Inferior parietal cortex (tissue), 1 donor: ENCODE data around the gene ANKMY1.
"Not testable (repeated sequence)": the region's sequence is repeated elsewhere in the genome, so short reads cannot be mapped to it uniquely, and the experiment has no call there.

Experiments
- DNase-seq: peaks from one replicate; pipeline ENCODE4 v3.0.0-alpha.2; 2016; ENCODE audit errors: extremely low spot score

ANKMY1 gene

GRCh38 chr2:240555541-240556250 lies 2.1 kb downstream of the ANKMY1 start:
- no peak for DNase-seq

DNA sequence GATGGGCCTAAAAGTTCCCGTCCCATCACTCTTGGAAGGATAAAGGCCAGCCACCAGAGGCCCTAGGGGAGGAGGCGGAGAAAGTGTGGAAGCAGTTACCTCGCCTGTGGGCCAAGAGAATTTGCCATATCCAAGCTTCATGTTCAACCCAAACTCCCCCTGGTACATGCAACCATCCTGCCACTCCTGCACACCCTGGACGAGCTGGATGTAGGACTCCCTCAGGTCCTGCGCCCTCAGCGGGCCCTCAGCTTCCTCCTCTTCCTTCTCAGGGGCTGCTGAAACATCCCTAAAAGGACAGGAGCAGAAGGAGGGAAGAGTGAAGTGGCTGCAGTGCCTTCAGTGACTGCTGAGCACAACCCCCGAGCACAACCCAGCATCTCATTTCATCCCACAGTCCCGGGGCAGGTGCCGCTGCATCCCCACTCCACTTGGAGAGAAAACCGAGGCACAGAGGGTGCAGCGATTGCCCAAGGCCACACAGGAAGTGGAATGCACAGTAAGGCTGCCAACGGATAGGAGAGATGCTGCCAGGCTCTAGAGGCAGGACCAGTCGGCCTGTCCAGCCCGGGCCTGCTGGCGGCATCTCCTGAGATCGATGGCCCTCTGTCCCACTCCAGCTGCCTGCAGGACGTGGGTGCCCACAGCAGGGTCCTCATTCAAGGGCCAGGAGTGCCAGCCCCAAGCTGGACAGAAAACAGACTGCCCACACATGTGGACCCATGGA lies 2.9 kb downstream of the ANKMY1 start:
- no peak for DNase-seq

GRCh38 chr2:240553956-240554480 lies 3.8 kb downstream of the ANKMY1 start:
- DNase-seq, result no peak

- DNase-seq, result no peak
Measured at GRCh38 chr2:240551811-240552210, 6.0 kb downstream of the ANKMY1 start.

GRCh38 chr2:240551288-240551687 lies 6.5 kb downstream of the ANKMY1 start:
- no peak for DNase-seq

GRCh38 chr2:240539906-240540305 lies 17.9 kb downstream of the ANKMY1 start:
- DNase-seq, result no peak

DNA sequence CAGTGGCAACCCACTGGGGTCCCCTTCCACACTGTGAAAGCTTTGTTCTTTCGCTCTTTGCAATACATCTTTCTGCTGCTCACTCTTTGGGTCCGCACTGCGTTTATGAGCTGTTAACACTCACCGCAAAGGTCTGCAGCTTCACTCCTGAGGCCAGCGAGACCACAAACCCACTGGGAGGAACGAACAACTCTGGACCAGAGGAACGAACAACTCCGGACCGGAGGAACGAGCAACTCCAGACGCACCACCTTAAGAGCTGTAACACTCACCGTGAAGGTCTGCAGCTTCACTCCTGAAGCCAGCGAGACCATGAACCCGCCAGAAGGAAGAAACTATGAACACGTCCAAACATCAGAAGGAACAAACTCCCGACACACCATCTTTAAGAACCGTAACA lies 18.7 kb downstream of the ANKMY1 start:
- not testable (repeated sequence) for DNase-seq

- DNase-seq, result no peak
Measured at GRCh38 chr2:240538031-240538780, 19.6 kb downstream of the ANKMY1 start.

DNA sequence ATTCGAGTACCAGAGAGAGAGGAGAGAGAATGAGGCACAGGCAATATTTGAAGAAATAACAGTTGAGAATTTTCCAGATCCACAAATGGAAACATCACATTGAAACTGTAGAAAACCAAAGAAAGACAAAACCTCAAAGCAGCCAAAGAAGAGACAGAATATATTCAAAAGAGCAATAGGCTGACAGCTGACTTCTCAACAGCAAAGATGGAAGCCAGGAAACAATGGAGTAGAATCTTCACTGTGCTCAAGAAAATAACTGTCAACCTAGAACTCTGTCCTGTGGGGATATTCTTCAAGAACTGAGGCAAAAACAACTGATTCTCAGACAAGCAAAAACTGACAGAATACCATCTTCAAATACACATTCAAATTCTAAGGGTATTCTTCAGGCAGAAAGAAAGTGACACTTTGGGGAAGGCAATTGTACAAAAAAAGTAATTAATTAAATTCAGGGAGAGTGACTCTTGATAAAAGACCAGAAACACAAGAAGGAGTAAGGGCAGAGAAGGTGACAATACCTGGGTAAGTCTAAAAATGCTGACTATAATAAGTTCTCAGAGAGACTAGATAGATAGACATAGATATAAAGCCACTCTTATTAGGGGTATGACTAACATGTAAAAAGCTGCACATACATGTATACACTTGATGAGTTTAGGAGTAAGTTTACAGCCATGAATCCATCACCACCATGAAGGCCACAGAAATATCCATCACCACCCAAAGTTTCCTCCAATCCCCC lies 25.6 kb downstream of the ANKMY1 start:
- no peak for DNase-seq

DNA sequence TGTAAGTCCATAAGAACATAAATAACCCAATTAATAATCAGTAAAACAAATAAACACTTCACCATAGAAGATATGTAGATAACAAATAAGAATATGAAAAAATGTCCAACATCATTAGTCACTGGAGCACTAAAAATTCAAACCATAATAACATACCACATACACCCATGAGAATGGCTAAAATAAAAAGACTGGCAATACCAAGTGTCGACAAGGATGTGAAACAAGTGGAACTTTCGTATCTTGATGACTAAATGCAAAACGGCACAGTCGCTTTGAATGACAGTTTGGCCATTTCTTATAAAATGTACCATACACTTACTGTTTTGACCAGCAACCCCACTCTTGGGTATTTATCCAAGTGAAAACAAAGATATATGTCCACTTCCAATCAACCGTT lies 26.8 kb downstream of the ANKMY1 start:
- no peak for DNase-seq

DNA sequence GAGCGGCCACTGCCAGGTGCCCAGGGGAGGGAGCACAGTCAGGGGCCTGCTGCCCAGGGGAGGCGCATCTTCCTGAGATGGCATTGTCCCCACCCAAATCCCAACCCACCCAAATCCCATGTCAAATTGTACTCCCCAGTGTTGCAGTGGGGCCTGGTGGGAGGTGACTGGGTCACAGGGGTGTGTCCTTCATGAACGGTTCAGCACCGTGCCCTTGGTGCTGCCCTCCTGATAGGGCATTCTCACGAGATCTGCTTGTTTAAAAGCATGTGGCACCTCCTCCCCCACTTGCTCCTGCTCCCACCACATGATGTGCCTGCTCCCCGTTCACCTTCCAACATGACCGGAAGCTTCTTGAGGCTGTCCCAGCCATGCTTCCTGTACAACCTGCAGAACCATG lies 27.6 kb downstream of the ANKMY1 start:
- DNase-seq, result no peak

GRCh38 chr2:240529344-240529999 lies 28.3 kb downstream of the ANKMY1 start:
- DNase-seq, result no peak

GRCh38 chr2:240528406-240529040 lies 29.3 kb downstream of the ANKMY1 start:
- no peak for DNase-seq

DNA sequence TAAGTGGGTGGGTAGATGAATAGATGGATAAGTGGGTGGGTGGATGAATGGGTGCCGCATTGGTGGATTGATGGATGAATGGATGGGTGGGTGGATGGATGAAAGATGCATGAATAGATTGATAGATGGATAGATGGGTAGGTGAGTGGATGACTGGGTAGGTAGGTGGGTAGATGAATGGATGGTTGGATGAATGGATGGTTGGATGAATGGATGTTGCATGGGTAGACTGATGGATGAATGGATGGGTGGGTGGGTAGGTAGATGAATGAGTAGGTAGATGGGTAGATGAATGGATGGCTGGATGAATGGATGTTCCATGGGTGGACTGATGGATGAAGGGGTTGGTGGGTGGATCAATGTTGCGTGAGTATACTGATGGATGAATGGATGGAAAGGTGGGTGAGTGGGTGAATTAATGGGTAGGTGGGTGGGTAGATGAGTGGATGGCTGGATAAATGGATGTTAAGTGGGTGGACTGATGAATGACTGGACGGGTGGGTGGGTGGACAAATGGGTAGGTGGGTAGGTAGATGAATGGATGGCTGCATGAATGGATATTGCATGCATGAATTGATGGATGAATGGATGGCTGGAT lies 30.5 kb downstream of the ANKMY1 start:
- DNase-seq, result no peak

DNA sequence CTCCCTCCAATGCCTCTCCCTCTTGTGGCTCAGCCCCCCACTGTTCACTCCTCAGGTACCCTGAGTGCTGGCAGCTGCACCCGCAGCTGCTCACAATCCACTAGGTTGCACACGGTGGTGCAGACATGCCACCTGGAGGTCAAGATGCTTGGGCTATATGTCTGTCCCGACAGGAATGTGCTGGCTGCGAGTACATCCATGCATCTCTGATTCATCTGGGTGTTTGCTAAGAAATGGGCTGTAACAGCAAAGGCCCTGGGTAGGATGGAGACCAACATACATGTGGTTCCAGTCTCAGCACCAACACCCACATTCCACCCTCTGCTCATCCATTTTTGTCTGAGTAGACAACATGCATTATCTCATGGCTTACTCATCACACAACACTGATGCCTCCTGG lies 31.3 kb downstream of the ANKMY1 start:
- no peak for DNase-seq

- no peak for DNase-seq
Measured at GRCh38 chr2:240525802-240526201, 32.0 kb downstream of the ANKMY1 start.

DNA sequence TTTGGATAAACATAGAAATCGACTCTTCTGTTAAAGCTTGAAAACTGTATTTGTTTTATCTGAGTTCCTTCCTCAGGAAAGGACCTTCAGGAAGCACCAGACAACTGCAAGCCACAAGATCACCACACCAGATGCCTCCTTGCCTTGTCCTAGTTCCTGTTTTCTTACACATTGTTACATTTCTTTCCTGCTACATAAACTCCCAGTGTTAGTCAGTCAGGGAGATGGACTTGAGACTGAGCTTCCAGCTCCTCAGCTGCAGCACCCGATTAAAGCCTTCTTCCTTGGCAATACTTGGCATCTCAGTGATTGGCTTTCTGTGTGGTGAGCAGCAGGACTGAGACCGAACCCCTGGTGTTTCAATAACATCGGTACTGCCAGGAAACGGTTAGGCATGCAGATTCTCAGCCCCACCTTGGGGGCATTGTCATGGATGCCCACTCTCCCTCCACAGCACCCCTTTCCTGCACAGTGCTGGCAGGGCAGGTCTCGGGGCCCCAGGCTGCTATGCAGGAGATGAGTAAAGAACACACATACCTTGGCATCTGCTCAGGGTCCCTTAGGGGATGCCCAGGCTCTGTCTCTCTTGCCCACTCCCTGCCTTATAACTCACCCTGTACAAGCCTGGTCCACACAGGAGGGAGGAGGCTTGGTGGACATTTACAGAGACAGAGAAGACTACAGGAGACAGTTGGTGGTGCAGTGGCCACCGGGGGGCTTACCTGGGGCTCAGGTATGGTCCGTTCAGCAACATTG lies 32.6 kb downstream of the ANKMY1 start:
- no peak for DNase-seq

DNA sequence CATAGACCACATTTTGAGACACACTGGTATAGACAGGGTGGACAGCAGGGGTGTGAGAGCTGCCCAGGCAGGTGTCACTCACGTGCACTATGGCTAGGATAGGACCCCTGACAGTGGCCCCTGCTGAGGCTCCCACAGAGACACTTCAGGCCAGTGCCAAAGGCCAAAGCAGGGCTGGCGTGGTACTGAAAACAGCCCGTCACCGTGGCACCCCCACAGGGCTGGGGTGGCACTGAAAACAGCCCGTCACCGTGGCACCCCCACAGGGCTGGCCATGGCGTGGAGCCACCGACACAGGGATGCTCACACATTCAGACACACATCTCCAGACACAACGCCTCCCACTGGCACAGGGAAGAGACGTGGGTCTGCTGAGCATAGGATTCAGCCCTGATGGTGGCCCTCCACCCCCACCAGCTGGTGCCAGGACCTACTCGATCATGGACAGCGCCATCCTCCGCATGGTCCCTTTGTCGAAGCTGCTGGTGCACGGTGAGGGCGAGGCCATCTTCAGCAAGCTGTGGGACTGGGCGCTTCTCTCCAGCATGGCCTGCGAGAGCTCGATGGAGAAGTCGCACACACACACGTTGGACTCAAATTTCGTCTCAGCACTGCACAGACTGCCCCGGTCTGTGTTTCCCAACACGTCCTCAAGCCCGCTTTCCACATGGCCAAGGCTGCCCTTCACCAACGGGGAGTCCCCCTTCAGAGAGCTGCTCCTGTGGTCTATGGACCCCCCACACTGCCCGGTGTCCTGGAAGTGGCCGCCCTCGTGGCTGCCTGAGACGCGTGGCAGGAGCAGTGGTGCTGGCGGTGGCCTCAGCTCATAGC lies 34.1 kb downstream of the ANKMY1 start:
- no peak for DNase-seq

- no peak for DNase-seq
Measured at GRCh38 chr2:240522406-240522805, 35.4 kb downstream of the ANKMY1 start.
